Neural crest cell (in vitro differentiated cells): Measurements from ENCODE around the gene KAT6B. TPM values are rescaled to one million over a fixed set of nuclear protein-coding genes. Genes with fewer than 3 reads are reported as not detected.

Experiments
- DNase-seq: peaks from one replicate; pipeline ENCODE4 v3.0.0; 2021; ENCODE audit warnings: low read depth, mixed read lengths, low spot score
- H3K27ac Mint-ChIP-seq: one replicate; pipeline ENCODE4 v1.8.0; 2021; ENCODE audit warnings: mild to moderate bottlenecking, mixed read lengths; ENCODE audit not compliant: unreplicated experiment
- H3K27me3 Mint-ChIP-seq: 2 replicates; pipeline ENCODE4 v1.8.0; 2021; ENCODE audit warnings: low read depth, mild to moderate bottlenecking, mixed read lengths
- H3K36me3 Mint-ChIP-seq: 2 replicates; pipeline ENCODE4 v1.8.0; 2021; ENCODE audit warnings: low read depth, mild to moderate bottlenecking, mixed read lengths
- H3K4me1 Mint-ChIP-seq: 2 replicates; pipeline ENCODE4 v1.8.0; 2021; ENCODE audit warnings: mixed read lengths
- H3K4me3 Mint-ChIP-seq: one replicate; pipeline ENCODE4 v1.8.0; 2021; ENCODE audit warnings: mild to moderate bottlenecking, mixed read lengths
- H3K9me3 Mint-ChIP-seq: 2 replicates; pipeline ENCODE4 v1.8.0; 2021; ENCODE audit warnings: mixed read lengths
- CTCF ChIP-seq: fragments of 200-600 bp; sonication (generic); conservative IDR thresholded peaks from 2 replicates; pipeline ENCODE4 v1.5.0; 2021; ENCODE audit warnings: antibody characterized with exemption, mild to moderate bottlenecking
- total RNA-seq: library from RNA; stranded (reverse); gene quantifications from 2 replicates; pipeline ENCODE4 v1.2.1, GENCODE V29; 2021

Gene KAT6B
- total RNA-seq, 1 donor from 2014 or later: 34.2 TPM

GRCh38 chr10:74944205-74944604 is 117.8 kb downstream of the KAT6B start:
- Mint-ChIP-seq H3K36me3 (no peaks in the 10 kb centered on the region), H3K27ac (no peak overlapping the region), H3K4me1 (peaks cover 35% of the 10 kb centered on the region), H3K27me3 (no peaks in the 10 kb centered on the region), H3K9me3 (peaks cover 2% of the 10 kb centered on the region), H3K4me3 (no peak overlapping the region)
- TF ChIP-seq CTCF: no peak
- DNase-seq: no peak

- Mint-ChIP-seq H3K4me3 (no peak overlapping the region), H3K27ac (no peak overlapping the region), H3K9me3 (peaks cover 2% of the 10 kb centered on the region), H3K36me3 (peaks cover 2% of the 10 kb centered on the region), H3K4me1 (peaks cover 37% of the 10 kb centered on the region), H3K27me3 (no peaks in the 10 kb centered on the region)
- TF ChIP-seq CTCF: no peak
- no peak for DNase-seq
Observed at GRCh38 chr10:74947781-74948401, 121.5 kb downstream of the KAT6B start.

GRCh38 chr10:74949034-74949832 is 122.8 kb downstream of the KAT6B start:
- peaks cover 36% of the 10 kb centered on the region for H3K4me1 Mint-ChIP-seq

GRCh38 chr10:74949843-74950765 is 123.7 kb downstream of the KAT6B start:
- no peaks in the 10 kb centered on the region for H3K27me3 Mint-ChIP-seq

More at GRCh38 chr10:74949034-74949832, 122.8 kb downstream of the KAT6B start:
- Mint-ChIP-seq H3K9me3 (no peaks in the 10 kb centered on the region), H3K27ac (no peak overlapping the region), H3K27me3 (no peaks in the 10 kb centered on the region), H3K36me3 (peaks cover 2% of the 10 kb centered on the region), H3K4me3 (no peak overlapping the region)
- TF ChIP-seq CTCF: no peak
- DNase-seq: no peak

More at GRCh38 chr10:74949843-74950765, 123.7 kb downstream of the KAT6B start:
- Mint-ChIP-seq H3K4me3 (no peak overlapping the region), H3K9me3 (no peaks in the 10 kb centered on the region), H3K27ac (no peak overlapping the region), H3K4me1 (peaks cover 40% of the 10 kb centered on the region), H3K36me3 (peaks cover 2% of the 10 kb centered on the region)
- no peak for DNase-seq
- TF ChIP-seq CTCF: no peak
